HG03342 (cell line): ENCODE results near the gene ARL15.
"Not testable (repeated sequence)": the region's sequence is repeated elsewhere in the genome, so short reads cannot be mapped to it uniquely, and the experiment has no call there.

Experiments
- ATAC-seq: cut with Tn5 transposase; IDR thresholded peaks from one replicate; pipeline ENCODE4 v1.9.1; 2021; ENCODE audit warnings: mild to moderate bottlenecking, moderate library complexity; ENCODE audit not compliant: unreplicated experiment

Gene ARL15

GRCh38 chr5:54103871-54104270 lies 206.5 kb downstream of the ARL15 start:
- no peak for ATAC-seq

DNA sequence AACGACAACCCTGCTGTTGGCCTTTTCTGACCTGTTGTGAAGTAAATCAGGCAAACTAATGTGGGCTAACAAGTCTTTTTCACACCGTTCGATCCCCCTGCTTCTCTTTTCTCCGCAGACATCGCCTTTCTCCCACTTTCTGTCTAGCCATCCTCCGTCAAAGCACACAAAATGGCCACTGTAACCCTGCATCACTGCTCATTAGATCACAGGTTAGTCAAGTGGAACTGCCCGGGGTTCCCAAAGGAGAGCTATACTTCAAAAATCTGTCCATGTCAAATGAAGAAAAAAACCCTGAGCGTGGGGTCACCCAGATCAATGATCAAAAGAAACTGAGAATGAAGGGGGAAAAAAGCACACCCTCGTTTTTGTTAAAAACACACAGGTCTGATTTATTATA lies 212.1 kb downstream of the ARL15 start:
- no peak for ATAC-seq

DNA sequence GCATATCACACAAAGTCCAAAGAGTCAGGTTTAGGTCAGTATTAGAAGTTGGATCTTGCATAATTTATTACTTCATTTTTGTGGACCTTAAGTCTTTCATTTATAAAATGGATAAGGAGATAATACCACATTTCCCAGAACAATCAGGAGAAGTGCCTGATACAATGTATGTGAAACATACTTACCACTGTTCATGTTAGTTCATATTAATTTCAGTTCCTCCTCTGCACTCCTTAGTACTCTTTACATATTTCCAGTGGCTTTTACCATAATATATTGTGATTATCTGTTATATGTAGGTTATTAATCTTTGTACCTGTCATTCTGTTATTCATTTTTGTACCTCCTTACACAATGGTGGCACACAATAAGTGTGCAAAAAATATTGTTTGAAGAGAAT lies 214.4 kb downstream of the ARL15 start:
- ATAC-seq = no peak

DNA sequence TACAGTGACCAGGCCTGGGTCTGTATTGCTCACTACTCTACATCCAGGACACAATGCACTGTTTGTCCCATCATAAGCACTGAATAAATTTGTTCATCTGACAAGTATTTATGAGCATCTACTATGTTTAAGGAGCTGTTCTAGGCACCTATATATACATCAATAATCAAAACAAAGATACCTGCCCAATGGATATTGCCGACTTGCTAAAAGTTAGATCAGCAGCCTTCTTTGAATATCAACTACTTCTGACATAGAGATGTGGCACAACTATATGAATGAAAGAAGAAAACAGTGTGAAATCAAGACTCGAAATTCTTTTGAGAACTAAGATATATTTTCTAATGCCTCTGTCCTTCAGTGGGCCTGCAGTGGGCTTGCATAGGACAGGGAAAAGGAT lies 215.7 kb downstream of the ARL15 start:
- ATAC-seq = no peak

DNA sequence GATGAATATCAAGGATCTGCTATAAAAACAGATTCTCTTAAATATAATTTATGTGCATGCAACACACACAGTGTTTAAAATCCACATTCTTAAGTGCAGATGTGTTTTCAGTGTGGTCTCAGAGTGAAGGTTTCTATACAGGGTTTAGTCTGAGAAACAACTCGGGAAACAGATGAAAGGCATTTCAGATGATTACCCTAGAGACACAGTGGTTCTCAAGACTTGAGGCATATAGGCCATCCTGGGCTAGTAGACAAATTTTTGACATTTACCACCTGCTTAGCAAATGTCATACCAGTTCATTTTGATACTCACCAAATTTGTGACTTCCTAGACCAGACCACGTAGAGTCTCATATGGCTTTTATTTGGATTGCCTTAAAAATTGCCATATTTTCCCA lies 216.5 kb downstream of the ARL15 start:
- ATAC-seq = no peak

- ATAC-seq = no peak
These were observed 217.3 kb downstream of the ARL15 start for GRCh38 chr5:54093081-54093492.

DNA sequence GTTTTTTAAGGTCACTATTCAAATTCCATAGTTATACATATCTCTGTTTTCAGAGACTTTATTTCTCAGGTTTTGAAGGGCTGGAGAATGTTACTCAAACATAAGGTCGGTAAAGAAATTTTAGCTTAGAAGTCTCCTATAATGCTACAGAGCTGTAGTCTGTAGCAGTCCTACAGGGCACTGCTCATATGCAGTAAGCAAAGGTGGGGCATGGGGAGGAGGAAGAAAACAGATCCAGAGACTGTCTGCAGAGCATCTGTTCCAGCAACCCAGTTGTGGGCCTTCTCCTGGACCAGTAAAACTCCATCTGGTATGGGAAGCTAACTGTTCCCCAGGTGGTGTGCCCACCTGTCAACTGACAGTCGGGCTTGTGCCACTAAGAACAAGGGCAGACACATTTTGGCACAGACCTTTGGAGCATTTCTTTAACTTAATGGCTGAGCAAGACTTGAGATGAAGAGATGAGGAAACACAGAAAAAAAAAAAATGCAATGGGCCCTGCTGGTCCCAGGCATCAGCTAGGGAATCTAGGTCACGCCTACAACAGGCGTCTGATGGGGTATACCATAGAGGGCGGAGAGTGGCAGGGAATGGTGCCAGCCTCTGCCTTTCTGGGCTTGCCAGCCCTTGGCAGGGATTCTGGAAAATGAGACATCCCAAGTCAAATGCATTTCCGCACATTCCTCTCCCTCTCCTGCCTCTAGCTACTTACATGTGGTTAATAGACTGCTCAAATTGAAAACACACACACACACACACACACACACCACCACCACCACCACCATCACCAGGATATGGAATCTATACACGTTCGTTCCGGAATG lies 218.9 kb downstream of the ARL15 start:
- ATAC-seq = no peak

DNA sequence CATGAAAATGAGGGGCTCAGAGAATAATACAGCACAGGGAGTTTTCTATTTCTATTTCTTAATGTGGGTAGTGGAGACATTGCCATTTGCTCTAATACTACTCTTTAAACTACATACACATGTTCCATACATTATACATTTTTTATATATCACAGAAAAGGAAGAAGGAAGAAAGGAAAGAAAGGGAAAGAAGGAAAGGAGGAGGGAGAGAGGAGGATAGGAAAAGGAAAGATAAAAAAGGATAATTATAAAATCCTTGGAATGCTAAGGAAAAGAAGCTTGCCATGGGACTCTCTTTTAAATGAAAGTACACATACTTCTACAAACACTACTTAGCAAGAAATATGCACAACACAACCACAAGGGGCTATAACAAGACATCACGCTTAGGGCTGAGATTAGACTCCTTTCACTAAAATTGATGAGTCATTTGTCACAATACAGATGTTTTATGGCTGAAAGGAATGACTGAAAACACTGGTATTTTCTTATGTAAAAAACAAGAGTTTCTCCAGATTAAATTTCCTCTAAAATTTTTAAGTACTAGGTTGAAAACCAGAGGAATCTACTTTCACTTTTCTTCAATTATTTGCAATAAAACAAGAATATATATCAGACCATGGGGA lies 219.8 kb downstream of the ARL15 start:
- ATAC-seq = no peak

- ATAC-seq = no peak
These were observed 222.3 kb downstream of the ARL15 start for GRCh38 chr5:54088081-54088480.

DNA sequence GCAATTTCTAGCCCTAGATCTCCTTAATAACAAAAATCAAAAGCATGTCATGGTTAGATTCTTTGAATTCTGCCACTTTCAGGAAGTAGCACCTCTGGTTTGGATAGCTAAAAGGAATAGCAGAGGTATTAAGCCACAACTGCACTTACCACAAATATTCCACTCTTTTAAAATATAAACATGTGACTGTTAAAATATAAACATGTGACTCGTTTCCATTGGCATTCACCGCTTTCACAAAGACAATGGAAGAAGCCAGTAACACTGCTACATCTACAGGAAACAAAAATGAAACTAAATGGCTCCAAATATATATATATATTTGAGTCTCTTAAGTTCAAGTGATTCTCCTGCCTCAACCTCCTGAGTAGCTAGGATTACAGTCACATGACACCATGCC lies 222.9 kb downstream of the ARL15 start:
- ATAC-seq = no peak

DNA sequence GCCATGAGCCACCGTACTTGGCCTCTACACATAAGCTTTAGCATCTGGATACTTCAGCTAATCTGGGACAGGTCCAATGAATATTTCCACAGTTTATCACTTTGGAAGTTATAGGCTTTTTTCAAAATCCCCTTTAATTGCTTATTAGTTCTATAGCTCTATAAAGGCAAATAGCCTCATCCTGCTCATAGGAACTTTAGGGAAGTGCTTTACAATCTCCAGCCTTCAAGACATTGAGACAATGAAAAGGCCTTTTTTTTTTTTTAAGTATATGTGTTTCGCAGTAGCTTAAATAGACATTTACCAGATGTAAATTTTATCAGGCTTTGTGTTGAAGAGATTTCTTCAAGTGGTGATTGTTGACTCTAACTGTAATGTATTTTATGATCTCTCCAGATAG lies 224.2 kb downstream of the ARL15 start:
- no peak for ATAC-seq

GRCh38 chr5:54084696-54085095 lies 225.7 kb downstream of the ARL15 start:
- ATAC-seq = no peak

DNA sequence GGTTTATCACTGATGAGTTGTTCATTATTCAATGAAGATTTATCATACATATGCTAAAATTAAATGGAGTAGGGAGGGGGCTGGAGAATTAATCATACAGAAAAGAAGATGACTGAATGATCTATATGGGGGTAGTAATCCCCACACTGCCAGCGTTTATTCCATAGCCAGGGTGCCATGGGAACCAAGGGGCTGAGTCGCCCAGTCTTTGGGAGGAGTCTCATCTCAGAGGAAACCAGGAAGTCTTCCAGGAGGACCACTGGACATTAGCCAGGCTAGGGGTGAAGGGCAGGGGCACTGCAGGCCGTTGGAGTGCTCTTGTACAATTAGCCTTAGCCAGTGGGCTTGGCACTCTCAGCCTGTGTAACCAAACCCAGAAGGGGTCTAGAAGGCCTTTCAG lies 226.5 kb downstream of the ARL15 start:
- ATAC-seq = no peak

GRCh38 chr5:54083245-54083644 lies 227.1 kb downstream of the ARL15 start:
- ATAC-seq = no peak

- no peak for ATAC-seq
These were observed 229.0 kb downstream of the ARL15 start for GRCh38 chr5:54081415-54081814.

GRCh38 chr5:54080831-54081230 lies 229.5 kb downstream of the ARL15 start:
- ATAC-seq = no peak

GRCh38 chr5:54073735-54074134 lies 236.6 kb downstream of the ARL15 start:
- ATAC-seq = no peak

DNA sequence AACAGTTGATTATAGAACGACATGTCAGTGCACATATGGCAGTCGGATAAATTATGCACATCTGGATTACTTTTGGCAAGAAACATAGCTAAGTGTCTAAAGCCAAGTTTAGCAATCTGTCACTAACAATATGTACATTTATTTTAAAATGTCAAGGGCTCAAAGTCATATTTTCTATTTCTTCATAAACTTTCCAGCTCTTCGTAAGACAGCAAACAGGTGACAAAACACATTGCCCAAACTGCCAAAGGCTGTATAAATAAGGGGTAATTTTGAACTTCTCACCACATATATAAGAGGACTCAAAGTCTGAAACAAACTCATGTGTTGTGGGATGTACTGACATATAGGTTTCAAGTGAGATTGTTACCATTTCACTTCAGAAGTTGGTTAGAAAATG lies 237.2 kb downstream of the ARL15 start:
- no peak for ATAC-seq

DNA sequence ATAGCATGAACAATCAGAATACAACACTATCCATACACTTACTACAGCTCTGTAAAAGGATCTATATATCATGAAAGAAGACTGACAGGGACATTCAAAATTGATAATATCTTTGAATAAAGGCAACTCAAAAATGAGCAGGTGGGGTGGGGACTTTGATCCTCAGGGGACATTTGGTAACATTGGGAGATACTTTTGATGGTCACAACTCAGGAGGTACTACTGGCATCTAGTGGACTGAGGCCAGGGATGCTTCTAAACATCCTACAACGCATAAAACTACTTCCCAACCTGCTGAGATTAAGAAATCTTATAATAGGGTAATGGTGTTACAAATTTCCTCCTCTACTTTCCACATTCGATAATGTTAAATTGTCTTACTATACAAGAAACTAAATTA lies 243.9 kb downstream of the ARL15 start:
- no peak for ATAC-seq

GRCh38 chr5:54063817-54064216 lies 246.6 kb downstream of the ARL15 start:
- no peak for ATAC-seq

DNA sequence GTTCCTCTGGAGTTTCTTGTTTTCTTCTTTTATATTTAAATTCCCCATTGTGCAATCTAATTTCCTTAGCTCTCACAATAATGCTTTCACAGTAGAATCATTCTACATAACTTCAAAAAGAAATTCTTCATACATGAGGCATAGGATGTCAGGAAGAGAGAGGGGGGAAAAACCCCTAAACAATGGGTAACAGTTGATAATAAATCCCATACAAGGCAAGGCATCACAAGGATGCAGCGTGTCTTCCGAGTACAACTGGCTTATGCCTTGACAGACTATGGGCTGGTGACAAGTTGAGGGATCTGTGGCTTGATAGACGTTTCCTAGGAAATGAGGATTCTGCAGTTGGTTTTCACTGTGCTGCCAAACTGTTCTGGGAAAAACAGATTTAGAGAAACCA lies 247.4 kb downstream of the ARL15 start:
- ATAC-seq = no peak

DNA sequence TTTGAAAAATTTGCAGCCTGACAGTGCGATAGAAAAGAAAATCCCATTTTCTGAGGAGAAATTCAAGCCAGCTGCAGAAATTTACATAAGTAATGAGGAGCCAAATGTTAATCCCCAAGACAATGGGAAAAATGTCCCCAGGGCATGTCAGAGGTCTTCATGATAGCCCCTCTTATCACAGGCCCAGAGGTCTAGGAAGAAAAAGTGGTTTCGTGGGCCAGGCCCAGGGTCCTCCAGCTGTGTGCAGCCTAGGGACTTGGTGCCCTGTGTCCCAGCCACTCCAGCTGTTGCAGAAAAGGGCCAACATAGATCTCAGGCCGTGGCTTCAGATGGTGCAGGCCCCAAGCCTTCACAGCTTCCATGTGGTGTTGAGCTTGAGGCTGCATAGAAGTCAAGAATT lies 249.5 kb downstream of the ARL15 start:
- not testable (repeated sequence) for ATAC-seq

DNA sequence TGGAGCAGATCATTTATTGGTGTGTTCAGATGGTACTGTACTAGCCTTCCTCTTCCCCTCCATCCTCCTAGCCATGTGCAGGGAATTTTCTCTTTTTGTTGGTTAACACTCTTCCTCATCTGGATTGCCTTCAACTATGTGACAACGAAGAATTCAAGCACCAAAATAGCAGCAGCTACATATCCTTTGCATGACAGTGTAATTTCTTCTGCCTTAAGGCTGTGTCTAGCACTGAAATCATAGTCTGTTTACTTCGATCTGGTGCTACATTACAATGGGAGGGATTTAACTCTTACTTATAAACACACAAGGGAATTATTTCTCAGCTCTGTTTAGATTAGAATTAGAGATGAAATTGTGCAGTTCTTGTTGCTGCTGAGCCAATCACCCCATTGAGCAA lies 260.4 kb downstream of the ARL15 start:
- ATAC-seq = no peak
